BJ (cell line): Measurements from ENCODE around the gene TRPT1. TPM values are rescaled to one million over a fixed set of nuclear protein-coding genes. Genes with fewer than 3 reads are reported as not detected.

Experiments
- CTCF ChIA-PET: fragments of 350-600 bp; formaldehyde crosslinking; extraction: SDS; loops from one replicate; lab custom pipeline; 2021; ENCODE audit warnings: antibody characterized with exemption, inconsistent platforms; lab: Yijun Ruan, JAX
- POLR2A ChIA-PET: fragments of 300-600 bp; sonication (Branson Sonifier 250); formaldehyde crosslinking; extraction: SDS; loops from one replicate; lab custom pipeline; 2021; ENCODE audit warnings: antibody characterized with exemption; lab: Charles Lee
- DNase-seq: peaks from one replicate; pipeline ENCODE4 v3.0.0-alpha.2; 2011; ENCODE audit warnings: low read depth
- H3K27me3 ChIP-seq: 2 replicates; pipeline ENCODE4 v1.6.0; 2011; ENCODE audit warnings: low read length; ENCODE audit not compliant: control insufficient read depth, insufficient read depth
- H3K36me3 ChIP-seq: 2 replicates; pipeline ENCODE4 v1.5.1; 2011; ENCODE audit warnings: low read length; ENCODE audit not compliant: control insufficient read depth, insufficient read depth
- H3K4me3 ChIP-seq: 2 replicates; pipeline ENCODE4 v1.5.1; 2011; ENCODE audit warnings: low read depth, mild to moderate bottlenecking, control low read depth, low read length
- polyA plus RNA-seq: library from polyadenylated mRNA; depleted of rRNA; stranded (reverse); fragments of >200 nt; gene quantifications from 2 replicates; pipeline ENCODE4 v1.2.3, GENCODE V29; 2011
- TF ChIP-seq, protein P1 (sequence below): IDR thresholded peaks from 2 replicates; pipeline ENCODE4 v1.5.1; 2011; ENCODE audit warnings: low read depth, mild to moderate bottlenecking, control low read depth, inconsistent platforms, low read length, moderate library complexity; ENCODE audit not compliant: insufficient read depth

Gene TRPT1
- polyA plus RNA-seq, 1 experiment: 53.1 TPM

DNA sequence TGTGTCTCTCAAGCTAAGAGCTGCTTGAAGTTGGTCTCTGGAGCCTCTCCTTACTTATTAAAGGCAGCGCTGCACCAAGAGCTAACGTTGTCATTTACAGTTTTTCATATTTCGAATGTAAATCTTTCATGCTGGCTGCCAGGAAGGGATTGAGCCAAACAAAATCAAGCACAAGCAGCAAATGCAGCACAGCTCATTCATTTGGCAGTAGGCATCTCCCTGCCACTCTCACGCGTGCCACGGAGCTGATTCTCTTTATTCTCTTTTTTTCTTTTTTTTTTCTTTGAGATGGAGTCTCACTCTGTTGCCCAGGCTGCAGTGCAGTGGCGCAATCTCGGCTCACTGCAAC lies 7.0 kb upstream of the TRPT1 start:
- ChIA-PET POLR2A (no interaction called here), CTCF (interaction anchor here (0.9 to 3.0 kb wide), 2 partner anchors 11 to 18 kb away, joined by 3 to 15 read pairs; partner anchors contain the start of gene PLCB3)
- no peak for DNase-seq
- H3K4me3 ChIP-seq: no peak overlapping the region
- no peaks in the 10 kb centered on the region; the same call in 1 of the 2 replicates for H3K36me3 ChIP-seq
- TF ChIP-seq, protein P1, sequence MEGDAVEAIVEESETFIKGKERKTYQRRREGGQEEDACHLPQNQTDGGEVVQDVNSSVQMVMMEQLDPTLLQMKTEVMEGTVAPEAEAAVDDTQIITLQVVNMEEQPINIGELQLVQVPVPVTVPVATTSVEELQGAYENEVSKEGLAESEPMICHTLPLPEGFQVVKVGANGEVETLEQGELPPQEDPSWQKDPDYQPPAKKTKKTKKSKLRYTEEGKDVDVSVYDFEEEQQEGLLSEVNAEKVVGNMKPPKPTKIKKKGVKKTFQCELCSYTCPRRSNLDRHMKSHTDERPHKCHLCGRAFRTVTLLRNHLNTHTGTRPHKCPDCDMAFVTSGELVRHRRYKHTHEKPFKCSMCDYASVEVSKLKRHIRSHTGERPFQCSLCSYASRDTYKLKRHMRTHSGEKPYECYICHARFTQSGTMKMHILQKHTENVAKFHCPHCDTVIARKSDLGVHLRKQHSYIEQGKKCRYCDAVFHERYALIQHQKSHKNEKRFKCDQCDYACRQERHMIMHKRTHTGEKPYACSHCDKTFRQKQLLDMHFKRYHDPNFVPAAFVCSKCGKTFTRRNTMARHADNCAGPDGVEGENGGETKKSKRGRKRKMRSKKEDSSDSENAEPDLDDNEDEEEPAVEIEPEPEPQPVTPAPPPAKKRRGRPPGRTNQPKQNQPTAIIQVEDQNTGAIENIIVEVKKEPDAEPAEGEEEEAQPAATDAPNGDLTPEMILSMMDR: no peak
- H3K27me3 ChIP-seq: no peaks in the 10 kb centered on the region

DNA sequence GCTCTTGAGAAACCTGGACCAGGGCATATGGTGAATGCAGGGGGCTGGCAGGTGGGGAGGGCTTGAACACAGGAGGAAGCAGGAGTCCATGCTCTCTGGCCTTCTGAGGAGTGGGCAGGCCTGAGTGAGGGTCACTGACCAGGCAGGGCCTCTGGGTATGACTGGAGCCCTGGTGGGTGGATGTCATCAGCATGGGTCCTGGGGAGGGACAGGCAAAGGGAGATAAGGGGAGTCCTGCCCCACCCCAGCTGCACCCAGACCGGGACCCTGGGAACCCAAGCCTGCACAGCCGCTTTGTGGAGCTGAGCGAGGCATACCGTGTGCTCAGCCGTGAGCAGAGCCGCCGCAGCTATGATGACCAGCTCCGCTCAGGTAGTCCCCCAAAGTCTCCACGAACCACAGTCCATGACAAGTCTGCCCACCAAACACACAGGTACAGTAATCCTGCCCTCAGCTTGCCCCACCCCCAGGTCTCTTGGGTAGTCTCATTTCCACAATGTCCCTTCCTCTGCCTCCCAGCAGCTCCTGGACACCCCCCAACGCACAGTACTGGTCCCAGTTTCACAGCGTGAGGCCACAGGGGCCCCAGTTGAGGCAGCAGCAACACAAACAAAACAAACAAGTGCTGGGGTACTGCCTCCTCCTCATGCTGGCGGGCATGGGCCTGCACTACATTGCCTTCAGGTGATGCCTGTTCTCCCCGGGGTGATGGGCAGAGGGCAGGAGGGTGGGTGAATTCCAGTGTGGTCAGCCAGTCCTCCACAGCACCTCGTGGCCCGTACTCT lies 6.4 kb upstream of the TRPT1 start:
- POLR2A ChIA-PET: interaction anchor here (0.6 kb wide), 1 partner anchor 9 kb away, joined by 3 read pairs; the partner anchor contains the start of gene FKBP2
- Histone ChIP-seq H3K36me3 (no peaks in the 10 kb centered on the region; the same call in 1 of the 2 replicates), H3K27me3 (no peaks in the 10 kb centered on the region), H3K4me3 (no peak overlapping the region)
- TF ChIP-seq, protein P1: no peak
- DNase-seq: no peak
- CTCF ChIA-PET: interaction anchor here (0.9 to 3.0 kb wide), 2 partner anchors 11 to 19 kb away, joined by 3 to 15 read pairs; partner anchors contain the start of gene PLCB3

DNA sequence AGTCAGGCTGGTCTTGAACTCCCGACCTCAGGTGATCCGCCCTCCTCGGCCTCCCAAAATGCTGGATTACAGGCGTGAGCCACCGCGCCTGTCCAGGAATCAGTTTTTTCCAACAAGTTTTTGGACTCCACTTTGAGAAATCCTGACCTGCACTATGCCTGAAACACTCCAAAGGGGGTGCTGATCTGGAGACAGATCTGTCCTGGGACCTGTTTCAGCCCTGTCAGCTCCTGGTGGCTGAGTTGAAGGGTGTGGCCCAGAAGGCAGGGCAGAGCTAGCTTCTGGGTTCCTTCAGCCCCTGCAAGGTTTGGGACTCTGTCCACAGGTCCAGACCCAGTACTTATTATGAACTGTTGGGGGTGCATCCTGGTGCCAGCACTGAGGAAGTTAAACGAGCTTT lies 5.6 kb upstream of the TRPT1 start:
- TF ChIP-seq, protein P1: no peak
- CTCF ChIA-PET: interaction anchor here (1.3 to 3.0 kb wide), 3 partner anchors 20 to 24 kb away, joined by 3 to 15 read pairs (median 4); partner anchors contain the start of gene PLCB3
- POLR2A ChIA-PET: interaction anchor here (0.6 kb wide), 2 partner anchors 10 to 40 kb away, joined by 3 read pairs; partner anchors contain the start of gene FKBP2
- H3K27me3 ChIP-seq: no peaks in the 10 kb centered on the region
- no peaks in the 10 kb centered on the region; the same call in 1 of the 2 replicates for H3K36me3 ChIP-seq
- H3K4me3 ChIP-seq: no peak overlapping the region
- DNase-seq: no peak

DNA sequence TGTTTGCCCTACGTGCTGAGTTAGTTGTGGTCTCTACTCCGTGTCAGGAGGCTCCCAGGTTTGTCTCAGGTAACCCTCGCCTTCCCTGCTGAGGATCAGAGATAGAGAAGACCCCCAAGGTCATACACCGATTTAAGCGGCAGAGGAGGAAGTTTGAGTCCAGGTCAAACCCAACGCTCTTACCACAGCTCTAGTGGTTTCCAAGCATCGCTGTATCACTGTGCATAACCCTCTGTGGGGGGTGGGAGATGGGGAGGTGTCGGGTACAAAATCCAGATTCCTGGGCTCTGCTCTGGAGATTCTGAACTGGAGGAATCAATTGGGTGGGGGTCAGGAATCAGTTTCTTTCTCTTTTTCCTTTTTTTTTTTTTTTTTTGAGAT lies 5.0 kb upstream of the TRPT1 start:
- no peak for DNase-seq
- TF ChIP-seq, protein P1: no peak
- Histone ChIP-seq H3K4me3 (peak overlapping the region; percentile 78), H3K36me3 (no peaks in the 10 kb centered on the region; the same call in 1 of the 2 replicates), H3K27me3 (no peaks in the 10 kb centered on the region)
- ChIA-PET POLR2A (no interaction called here), CTCF (interaction anchor here (1.3 kb wide), 2 partner anchors 21 to 24 kb away, joined by 3 to 4 read pairs; partner anchors contain the start of gene PLCB3)
